Adrenal gland (tissue), 12 donors: ENCODE data around the gene TOX2. TPM values are rescaled to one million over a fixed set of nuclear protein-coding genes. Genes with fewer than 3 reads are reported as not detected.

ENCODE experiments used
- DNase-seq, 7 donors: peaks; one replicate each; pipeline ENCODE4 v3.0.0-alpha.2; 2019 to 2020
- H3K27ac ChIP-seq, 5 donors: fragments of 200-600 bp; sonication (generic) in 4 of 5; 1 replicate in 3 of 5; 2 replicates in 2 of 5; pipeline versions ENCODE4 v1.5.1 to v1.8.0; 2016 to 2020; ENCODE audit warnings: mild to moderate bottlenecking in 1 of 5
- H3K27me3 ChIP-seq: fragments of 200-600 bp; 2 replicates; pipeline ENCODE4 v1.8.0; 2021
- H3K36me3 ChIP-seq, 2 donors: fragments of 200-600 bp; replicated peaks in 1 of 2; 1 replicate in 1 of 2; 2 replicates in 1 of 2; pipeline versions ENCODE4 v1.5.1 to v1.8.0; 2018 to 2022
- H3K4me1 ChIP-seq, 2 donors: fragments of 200-600 bp; replicated peaks in 1 of 2; 1 replicate in 1 of 2; 2 replicates in 1 of 2; pipeline versions ENCODE4 v1.5.1 to v1.8.0; 2018 to 2021
- H3K4me3 ChIP-seq, 4 donors: fragments of 200-600 bp; sonication (generic) in 3 of 4; one replicate each; pipeline ENCODE4 v1.5.1; 2016 to 2018
- H3K9me3 ChIP-seq, 3 donors: fragments of 200-600 bp; sonication (generic) in 1 of 3; replicated peaks in 1 of 3; 1 replicate in 2 of 3; 2 replicates in 1 of 3; pipeline versions ENCODE4 v1.5.1 to v1.8.0; 2016 to 2021
- POLR2A ChIP-seq, 2 donors: fragments of 450-650 bp; IDR thresholded peaks; one replicate each; pipeline ENCODE4 v1.6.1; 2017; ENCODE audit warnings: antibody characterized with exemption in 2 of 2, mild to moderate bottlenecking in 2 of 2, moderate library complexity in 1 of 2
- WGBS, 4 donors: extraction: QIAGEN DNeasy Blood & Tissue Kit in 2 of 4; methylation state at CpG; one replicate each; pipeline versions ENCODE4 v1.1.5 to v1.1.7; 2013 to 2017; 5-methylcytosine and 5-hydroxymethylcytosine counted together
- intact Hi-C, 2 donors: fragments of 100-400 bp; cut with DNase I; formaldehyde crosslinking; loops; one replicate each; pipeline versions ENCODE4 v1.14.1 to v1.15.0; 2022 to 2023
- polyA plus RNA-seq, 3 donors: library from polyadenylated mRNA; stranded (reverse); fragments of 200-250 nt in 2 of 3; fragments of 350-450 nt in 1 of 3; fragmentation: Illumina TruSeq in 1 of 3; extraction: RNeasy Lipid Tissue Mini Kit (QIAGEN cat#74804) in 1 of 3; gene quantifications; one replicate each; pipeline ENCODE4 v1.2.3, GENCODE V29; 2013 to 2014
- total RNA-seq, 9 donors: library from RNA; depleted of rRNA in 4 of 9; stranded (reverse); fragments of >200 nt in 4 of 9; fragments of 120-200 nt in 1 of 9; fragmentation: NEBNext Ultra II Directional in 1 of 9; extraction: Animal tissue kit (Norgen Biotek cat#: 25700) in 1 of 9; gene quantifications; one replicate each; pipeline versions ENCODE4 v1.1.0 to v1.2.4, GENCODE V29; 2013 to 2023
- TF ChIP-seq, protein P1 (sequence below), 6 experiments: fragments of 450-650 bp in 4 of 6; fragments of 200-600 bp in 2 of 6; sonication (generic) in 1 of 6; IDR thresholded peaks; 1 replicate in 5 of 6; 2 replicates in 1 of 6; pipeline versions ENCODE4 v1.5.1 to v1.8.0; 2016 to 2021; ENCODE audit warnings: antibody characterized with exemption in 6 of 6, mild to moderate bottlenecking in 2 of 6, moderate library complexity in 1 of 6
- donor health status: healthy with polysubstance abuse.
- donor health status: Bipolar disorder and iron deficiency.
- donor health status: DM: yes; HTN: yes; CAD: no.
- donor health status: DM: no; HTN: no; CAD: no.
- donor health status: DM: no; HTN: no; CAD: no.
- donor health status: DM: yes; HTN: yes; CAD: no.

Gene TOX2
- total and polyA plus RNA-seq, 12 donors = 0.33 to 7.6 (median 2.8) TPM

- no peak for TF ChIP-seq POLR2A (IDR thresholded peaks at IDR 0.05)
- TF ChIP-seq, protein P1, sequence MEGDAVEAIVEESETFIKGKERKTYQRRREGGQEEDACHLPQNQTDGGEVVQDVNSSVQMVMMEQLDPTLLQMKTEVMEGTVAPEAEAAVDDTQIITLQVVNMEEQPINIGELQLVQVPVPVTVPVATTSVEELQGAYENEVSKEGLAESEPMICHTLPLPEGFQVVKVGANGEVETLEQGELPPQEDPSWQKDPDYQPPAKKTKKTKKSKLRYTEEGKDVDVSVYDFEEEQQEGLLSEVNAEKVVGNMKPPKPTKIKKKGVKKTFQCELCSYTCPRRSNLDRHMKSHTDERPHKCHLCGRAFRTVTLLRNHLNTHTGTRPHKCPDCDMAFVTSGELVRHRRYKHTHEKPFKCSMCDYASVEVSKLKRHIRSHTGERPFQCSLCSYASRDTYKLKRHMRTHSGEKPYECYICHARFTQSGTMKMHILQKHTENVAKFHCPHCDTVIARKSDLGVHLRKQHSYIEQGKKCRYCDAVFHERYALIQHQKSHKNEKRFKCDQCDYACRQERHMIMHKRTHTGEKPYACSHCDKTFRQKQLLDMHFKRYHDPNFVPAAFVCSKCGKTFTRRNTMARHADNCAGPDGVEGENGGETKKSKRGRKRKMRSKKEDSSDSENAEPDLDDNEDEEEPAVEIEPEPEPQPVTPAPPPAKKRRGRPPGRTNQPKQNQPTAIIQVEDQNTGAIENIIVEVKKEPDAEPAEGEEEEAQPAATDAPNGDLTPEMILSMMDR (IDR thresholded peaks at IDR 0.05) = no peak
- H3K27me3 ChIP-seq = peaks cover 5% of the 10 kb centered on the region
- intact Hi-C loops = no loop called here
- WGBS, 4 donors = 46 to 51% (median 48%) methylated on average over 13 of the region's 13 CpGs
- H3K4me1 ChIP-seq = peaks cover 0 to 23% of the 10 kb centered on the region in 2 donors
- H3K36me3 ChIP-seq = no peaks in the 10 kb centered on the region
- H3K27ac ChIP-seq = no peak overlapping the region
- DNase-seq = peak in 2 of 7 donors; percentile 13 to 53
- H3K4me3 ChIP-seq = no peak overlapping the region
- H3K9me3 ChIP-seq = no peaks in the 10 kb centered on the region
These were observed 105.1 kb downstream of the TOX2 start for GRCh38 chr20:44019638-44020335.

- 80 to 84% (median 84%) methylated on average over 11 to 12 of the region's 12 CpGs for WGBS, 4 donors
- TF ChIP-seq POLR2A (IDR thresholded peaks at IDR 0.05) = no peak
- TF ChIP-seq, protein P1 (IDR thresholded peaks at IDR 0.05) = no peak
- Histone ChIP-seq H3K27me3 (peaks cover 5% of the 10 kb centered on the region), H3K9me3 (no peaks in the 10 kb centered on the region), H3K4me1 (peaks cover 0 to 15% of the 10 kb centered on the region in 2 donors), H3K27ac (no peak overlapping the region), H3K36me3 (no peaks in the 10 kb centered on the region), H3K4me3 (no peak overlapping the region)
- DNase-seq = peak in 1 of 7 donors; percentile 39
- intact Hi-C loops = no loop called here
These were observed 105.9 kb downstream of the TOX2 start for GRCh38 chr20:44020406-44021148.

DNA sequence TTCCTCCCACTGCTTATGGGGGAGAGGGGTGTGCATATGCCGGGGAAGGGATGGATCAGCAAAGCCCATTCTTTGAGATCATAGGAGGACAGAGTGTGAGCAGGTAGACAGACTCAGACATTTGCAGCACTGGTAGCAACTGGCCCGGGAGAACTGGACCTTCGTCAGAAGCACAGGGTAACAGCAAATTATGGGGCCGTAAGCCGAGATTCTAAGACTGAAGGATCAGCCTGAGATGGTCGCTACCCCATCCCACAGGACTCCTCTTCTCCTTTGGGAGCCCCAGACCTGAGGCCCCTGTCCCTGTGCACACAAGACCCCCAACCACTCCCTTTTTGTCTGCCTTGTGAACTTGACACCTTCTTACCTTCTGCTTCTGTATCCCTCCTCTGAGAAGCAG lies 106.5 kb downstream of the TOX2 start:
- peak in 1 of 7 donors; percentile 33 for DNase-seq
- no peak for TF ChIP-seq POLR2A (IDR thresholded peaks at IDR 0.05)
- TF ChIP-seq, protein P1 (IDR thresholded peaks at IDR 0.05) = no peak
- Histone ChIP-seq H3K27me3 (peaks cover 5% of the 10 kb centered on the region), H3K36me3 (no peaks in the 10 kb centered on the region), H3K4me1 (peaks cover 0 to 11% of the 10 kb centered on the region in 2 donors), H3K4me3 (no peak overlapping the region), H3K27ac (no peak overlapping the region), H3K9me3 (no peaks in the 10 kb centered on the region)
- intact Hi-C loops = no loop called here
- 87 to 95% (median 94%) methylated on average over 6 of the region's 6 CpGs for WGBS, 4 donors

- H3K36me3 ChIP-seq = no peaks in the 10 kb centered on the region
- H3K4me3 ChIP-seq = no peak overlapping the region
- H3K27ac ChIP-seq = no peak overlapping the region
- H3K27me3 ChIP-seq = no peaks in the 10 kb centered on the region
- intact Hi-C loops = no loop called here
- no peaks in the 10 kb centered on the region for H3K9me3 ChIP-seq
- peak in 1 of 7 donors; percentile 42 for DNase-seq
- TF ChIP-seq POLR2A (IDR thresholded peaks at IDR 0.05) = no peak
- TF ChIP-seq, protein P1 (IDR thresholded peaks at IDR 0.05) = no peak
- 83 to 97% (median 88%) methylated on average over 8 to 10 of the region's 10 CpGs for WGBS, 4 donors
- H3K4me1 ChIP-seq = peaks cover 0 to 11% of the 10 kb centered on the region in 2 donors
These were observed 107.2 kb downstream of the TOX2 start for GRCh38 chr20:44021900-44022299.
